GM21723 (cell line): ENCODE data around the gene TMEM154.

Experiments used
- ATAC-seq: cut with Tn5 transposase; IDR thresholded peaks from one replicate; pipeline ENCODE4 v1.9.1; 2021; ENCODE audit warnings: mild to moderate bottlenecking, moderate library complexity; ENCODE audit not compliant: unreplicated experiment

TMEM154 gene, protein sequence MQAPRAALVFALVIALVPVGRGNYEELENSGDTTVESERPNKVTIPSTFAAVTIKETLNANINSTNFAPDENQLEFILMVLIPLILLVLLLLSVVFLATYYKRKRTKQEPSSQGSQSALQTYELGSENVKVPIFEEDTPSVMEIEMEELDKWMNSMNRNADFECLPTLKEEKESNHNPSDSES

DNA sequence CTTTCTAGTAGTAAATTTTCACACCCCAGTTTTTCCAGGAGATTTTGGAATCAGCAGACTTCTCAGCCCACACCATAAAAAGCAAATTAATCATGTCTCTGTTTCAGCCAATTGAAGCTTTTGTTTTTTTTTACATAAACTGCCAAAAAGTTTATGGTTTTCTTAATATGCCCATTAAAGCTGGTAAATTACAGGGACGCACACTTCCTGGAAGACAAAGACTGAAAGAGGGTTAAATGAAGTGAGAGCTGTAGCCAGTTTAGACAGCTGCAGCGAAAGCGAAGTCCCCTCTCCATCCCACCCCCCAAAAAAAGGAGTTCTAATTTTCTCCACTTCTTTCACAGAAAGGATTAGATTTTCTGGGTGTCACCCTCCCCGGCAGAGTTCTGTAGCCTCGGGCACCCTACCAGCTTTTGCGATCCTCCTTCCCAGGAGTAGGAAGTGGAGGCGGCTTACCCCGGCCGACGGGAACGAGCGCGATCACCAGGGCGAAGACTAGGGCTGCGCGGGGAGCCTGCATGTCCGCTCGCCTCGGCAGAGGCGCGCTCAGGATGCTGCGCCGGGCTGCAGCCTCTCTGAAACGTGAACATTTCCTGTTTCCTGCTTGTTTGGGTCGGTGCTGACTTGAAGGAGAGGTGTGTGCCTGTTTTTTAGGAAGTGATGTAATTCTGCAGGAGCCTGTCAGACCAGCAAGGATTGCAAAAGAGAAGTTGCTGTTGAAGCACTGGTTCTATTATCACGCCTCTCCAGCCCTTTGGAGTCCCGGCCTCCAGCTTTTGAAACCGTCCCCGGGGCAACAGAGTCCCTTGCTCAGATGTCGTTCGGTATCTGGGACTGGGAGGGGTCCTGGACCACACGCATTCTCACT lies at the start of gene TMEM154:
Gene TMEM154, minus strand, starts transcription at position 584 of the 868 bp plus-strand sequence. Its CDS starts 64 bp downstream, at position 520.
- peak; percentile 62 for ATAC-seq

DNA sequence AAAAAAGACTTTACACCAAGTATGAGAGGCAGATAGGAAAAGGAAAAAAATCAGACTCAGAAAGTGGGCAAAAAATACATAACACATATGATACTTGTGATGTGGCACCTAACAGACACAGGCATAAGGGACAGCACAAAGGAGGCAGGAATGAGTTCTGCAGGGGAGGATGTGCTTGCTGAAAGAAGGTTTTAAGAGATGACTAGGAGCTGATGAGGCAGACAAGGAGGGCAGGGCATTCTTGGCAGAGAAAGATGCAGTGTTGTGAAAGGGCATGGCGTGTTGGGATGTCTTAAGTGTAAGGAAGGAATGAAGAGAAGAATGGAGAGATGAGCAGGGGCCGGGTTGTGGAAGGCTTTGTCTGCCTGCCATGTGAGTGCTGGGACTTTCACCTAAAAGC lies 49.7 kb upstream of the TMEM154 start:
- no peak for ATAC-seq

DNA sequence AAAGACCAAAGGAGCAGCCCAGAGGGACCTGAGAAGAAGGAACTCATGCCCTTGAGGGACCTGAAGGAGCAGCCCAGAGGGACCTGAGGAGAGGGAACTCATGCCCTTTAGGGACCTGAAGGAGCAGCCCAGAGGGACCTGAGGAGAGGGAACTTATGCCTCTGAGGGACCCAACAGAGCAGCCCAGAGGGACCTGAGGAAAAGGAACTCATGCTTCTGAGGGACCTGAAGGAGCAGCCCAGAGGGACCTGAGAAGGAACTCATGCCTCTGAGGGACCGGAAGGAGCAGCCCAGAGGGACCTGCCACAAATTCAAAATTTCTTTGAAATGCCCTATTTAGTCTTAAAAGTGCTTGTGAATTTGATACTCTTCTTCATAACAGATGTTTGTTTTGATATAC lies 48.5 kb upstream of the TMEM154 start:
- no peak for ATAC-seq

DNA sequence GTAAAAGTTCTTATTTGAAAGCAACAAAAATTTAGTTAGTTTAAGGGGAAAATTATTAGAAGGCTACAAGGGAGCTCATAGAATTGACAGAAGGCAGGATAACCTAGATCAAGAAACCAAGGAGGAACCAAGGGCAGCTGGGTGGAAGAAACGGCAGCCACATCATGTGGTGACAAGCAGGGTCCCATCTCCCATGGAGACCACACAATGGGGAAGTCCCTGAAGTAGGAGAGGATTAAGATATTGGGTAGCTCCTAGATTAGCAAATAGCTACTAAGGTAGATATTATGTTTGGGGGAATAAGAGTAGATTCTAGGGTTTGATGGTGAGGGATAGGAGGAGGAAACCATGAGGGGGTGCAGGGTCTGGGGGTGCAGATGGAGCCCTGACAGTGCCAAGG lies 48.0 kb upstream of the TMEM154 start:
- no peak for ATAC-seq

DNA sequence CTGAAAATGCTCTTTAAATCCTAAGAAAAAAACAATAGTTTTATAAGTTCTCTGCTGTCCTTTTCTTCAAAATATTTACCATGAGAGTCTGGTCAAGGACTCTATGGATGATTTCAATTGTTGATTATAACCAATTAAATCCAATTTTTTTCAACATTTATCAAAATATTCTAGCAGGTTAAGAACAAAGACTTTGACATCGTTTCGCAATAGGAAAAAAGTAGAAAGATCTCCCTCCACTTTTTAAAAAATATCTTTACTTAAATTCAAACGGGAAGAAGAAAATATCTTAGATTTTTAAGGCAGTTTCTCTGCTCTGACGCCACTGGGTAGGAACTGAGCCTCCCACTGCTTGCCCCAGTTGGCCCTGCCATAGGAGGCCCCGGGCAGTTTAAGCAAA lies 44.7 kb upstream of the TMEM154 start:
- no peak for ATAC-seq

DNA sequence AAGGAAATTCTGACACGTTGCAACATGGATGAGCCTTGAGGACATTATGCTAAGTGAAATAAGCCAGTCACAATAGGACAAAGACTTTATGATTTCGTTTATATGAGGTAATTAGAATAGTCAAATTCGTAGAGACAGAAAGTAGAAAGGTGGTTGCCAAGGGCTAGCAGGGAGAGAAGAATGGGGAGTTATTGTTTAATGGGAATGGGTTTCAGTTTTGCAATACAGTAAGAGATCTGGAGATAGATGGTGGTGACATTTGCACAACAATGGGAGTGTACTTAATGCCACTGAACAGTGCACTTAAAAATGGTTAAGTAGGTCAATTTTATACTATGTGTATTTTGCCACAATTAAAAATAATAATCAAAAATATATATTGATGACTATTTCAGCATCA lies 43.4 kb upstream of the TMEM154 start:
- ATAC-seq: no peak

DNA sequence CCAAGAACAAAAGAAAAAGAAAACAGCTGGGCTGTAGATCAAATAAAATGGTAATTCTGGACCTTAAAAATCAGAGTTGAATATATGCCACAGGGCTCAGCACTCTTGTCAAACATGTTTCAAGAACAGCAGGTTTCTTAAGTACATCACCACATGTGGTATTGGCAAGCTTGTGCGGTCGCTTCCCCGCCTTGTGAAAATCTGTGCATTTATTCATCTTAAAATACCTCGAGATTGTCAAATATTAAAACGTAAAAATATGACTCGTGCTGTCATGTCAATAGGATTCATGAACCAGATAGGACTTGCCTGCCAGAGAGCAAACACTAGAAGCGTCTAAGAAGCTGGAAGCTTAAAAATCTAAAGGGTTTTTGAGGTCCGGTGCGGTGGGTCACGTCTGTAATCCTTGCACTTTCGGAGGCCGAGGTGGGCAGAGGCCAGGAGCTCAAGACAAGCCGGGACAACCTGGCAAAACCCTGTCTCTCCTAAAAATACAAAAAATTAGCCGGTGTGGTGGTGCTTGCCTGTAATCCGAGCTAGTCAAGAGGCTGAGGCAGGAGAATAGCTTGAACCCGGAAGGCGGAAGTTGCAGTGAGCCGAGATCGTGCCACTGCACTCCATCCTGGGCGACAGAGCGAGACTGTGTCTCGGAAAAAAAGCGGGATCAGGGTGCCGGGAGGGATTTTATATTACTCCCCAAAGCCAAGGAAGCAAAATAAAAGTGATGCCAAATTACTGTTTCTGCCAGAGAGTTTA lies 40.2 kb upstream of the TMEM154 start:
- no peak for ATAC-seq

DNA sequence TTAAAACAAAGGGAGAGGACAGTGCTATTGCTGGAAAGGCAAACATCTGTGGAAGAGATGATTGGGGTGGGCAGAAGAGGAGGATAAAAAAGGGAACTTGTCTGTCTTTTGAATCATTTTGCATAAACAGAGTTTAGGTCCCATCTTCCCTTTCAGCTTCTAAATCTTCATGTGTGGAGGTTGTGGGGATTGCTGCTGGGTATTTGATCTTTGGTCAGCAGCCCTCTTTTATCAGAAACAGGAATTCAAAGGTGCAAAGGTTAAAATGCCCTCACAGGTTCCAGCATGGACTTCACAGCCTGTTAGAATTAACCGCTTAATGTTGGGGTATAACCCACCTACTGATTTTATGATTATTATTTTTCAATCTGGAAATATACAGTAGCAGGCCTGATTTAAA lies 39.5 kb upstream of the TMEM154 start:
- no peak for ATAC-seq

DNA sequence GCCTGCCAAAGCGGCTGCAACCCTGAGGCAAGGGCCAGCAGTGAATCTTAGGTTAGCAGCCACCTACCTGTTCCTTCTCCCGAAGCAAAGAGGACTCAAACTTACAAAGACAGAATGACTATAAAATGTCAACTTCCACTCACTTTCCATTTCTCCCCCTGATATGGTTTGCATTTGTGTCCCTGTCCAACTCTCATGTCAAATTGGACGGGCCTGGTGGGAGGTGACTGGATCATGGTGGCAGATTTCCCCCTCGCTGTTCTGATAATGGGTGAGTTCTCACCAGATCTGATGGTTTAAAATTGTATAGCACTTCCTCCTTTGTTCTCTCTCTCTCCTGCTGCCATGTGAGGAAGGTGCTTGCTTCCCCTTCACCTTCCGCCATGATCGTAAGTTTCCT lies 35.3 kb upstream of the TMEM154 start:
- no peak for ATAC-seq

DNA sequence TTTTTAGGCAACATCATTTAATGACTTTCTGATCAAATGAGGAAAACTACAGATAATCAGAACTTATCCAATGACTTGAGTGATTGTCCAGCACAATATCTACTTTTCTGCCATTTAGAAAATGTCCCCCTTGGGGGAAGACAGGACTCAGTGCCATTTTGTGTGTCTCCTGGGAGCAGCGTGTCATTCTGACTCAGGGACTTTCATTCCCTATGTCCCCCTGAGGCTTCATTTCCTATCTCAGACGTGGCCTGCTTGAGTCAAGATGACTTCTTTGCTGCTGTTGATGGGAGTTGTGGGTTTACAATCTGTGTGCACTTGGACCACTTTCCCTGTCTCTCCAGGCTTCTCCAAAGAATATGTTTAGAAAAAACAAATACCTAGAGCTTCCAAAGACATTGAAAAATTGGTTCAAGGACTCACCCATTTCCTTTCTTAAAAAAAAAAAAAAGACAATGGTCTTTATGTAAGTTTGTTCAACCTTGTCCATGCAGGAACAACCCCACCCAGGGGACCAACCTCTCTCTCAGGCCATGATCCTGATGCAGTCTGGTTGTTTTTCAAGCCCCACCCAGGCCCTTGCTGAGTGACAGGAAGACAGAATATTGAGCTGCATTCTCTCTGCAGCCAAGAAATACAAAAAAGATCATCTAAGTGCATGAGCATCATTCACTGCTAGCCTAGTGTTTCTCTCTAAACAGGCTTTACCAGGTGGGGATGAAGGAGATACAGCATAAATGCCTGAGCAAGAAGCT lies 34.3 kb upstream of the TMEM154 start:
- no peak for ATAC-seq

DNA sequence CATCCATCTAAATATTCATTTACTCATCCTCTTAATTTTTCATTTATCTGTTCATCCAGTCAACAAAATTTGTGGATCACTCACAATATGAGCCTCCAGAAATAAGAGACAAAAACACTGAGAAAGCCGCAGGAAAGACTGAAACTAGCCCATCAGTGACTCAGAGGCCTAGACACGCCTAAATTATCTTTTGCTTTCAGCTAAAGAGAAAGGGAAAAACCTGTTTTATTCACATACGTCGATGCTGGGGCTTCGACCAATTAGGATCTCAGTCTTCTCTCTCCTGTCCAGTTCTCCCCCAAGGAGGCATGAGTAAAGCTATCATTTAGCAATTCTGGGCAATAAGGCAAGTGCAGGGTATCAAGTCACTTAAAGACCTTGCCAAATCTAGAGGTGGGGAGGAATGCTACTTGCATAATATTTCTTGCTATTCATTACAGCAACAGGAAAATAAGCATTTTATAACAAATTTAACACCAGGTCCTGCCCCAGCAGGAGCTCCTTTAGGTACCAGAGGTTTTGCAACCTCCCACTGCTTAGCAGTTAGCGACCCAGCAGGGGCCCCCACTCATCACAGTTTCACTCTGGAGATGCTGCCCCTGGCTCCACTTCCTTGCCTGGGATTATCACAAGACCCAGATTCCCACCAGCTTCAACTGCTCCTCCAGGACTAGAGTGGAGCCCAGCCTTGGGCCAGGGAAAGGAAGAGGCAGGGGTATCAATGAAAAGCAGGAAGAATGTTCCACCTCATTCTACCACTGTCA lies 30.1 kb upstream of the TMEM154 start:
- no peak for ATAC-seq

DNA sequence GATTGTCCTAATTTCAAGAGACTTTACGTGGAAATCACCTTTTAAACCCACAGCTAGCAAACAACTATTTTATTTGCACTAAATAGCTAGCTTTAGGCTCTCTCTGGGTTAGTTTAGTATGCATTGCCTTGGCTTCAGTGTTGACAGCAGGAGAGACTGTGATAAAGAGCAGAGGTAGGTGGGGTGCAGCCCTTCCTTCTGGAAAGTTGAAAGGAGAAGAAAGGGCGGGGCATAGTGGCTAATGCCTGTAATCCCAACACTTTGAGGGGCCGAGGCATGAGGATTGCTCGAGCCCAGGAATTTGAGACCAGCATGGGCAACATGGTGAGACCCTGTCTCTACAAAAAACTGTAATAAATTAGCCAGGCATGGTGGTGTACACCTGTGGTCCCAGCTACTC lies 29.0 kb upstream of the TMEM154 start:
- no peak for ATAC-seq

DNA sequence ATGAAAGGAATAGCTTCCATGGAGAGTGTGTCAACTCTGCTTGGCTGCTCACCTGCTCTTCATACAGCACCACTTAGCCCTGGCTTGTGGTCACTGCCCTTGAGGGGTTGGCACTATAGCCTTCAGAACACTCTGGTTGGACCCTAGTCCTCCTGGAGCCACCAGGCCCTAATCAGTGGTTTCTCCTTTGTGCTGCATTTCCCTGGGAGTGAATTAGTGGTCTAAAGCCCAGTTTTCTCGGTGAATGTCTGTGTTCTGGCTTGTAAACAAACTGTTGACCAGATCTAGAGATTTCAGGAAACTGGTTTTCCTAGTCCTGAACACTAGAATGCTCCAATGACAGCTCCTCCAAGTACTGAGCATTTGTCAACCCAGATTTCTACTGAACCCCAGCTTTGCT lies 28.6 kb upstream of the TMEM154 start:
- ATAC-seq: no peak

DNA sequence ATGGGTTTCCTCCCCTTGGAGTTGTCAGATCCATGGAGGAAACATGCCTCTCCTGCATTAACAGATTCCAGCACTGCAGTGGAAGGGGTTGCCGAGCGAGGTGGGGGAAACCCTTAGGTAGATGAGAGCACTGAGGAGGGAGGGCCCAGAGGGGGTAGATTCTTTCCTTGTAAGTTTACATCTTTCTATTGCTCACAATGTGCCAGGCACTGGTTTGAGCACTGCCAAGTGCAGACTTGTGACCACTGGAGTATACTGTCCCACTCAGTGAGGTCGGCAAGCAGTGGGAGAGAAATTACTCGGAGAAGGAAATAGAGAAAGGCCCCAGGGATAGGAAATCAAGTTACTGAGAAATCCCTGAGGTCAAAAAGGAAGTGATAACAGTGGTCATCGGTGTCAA lies 27.8 kb upstream of the TMEM154 start:
- no peak for ATAC-seq

DNA sequence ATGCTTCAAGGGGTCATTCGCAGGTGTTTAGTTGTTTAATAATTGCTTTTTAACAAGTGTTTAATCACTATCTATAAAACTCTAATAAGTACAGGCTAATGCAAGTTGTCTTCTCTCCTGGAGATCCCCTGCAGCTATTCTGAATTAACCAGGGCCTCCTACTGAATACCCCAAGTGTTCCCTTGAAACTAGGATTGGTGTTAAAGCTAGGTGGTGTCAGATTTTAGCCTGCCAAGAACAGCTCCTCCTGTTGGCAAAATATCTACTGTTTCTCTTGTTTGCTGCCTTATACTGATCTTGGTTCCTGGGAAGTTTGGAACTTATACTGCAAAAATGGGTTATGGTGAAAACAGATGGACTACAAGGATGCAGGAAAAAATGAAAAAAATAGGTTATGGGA lies 26.1 kb upstream of the TMEM154 start:
- no peak for ATAC-seq

DNA sequence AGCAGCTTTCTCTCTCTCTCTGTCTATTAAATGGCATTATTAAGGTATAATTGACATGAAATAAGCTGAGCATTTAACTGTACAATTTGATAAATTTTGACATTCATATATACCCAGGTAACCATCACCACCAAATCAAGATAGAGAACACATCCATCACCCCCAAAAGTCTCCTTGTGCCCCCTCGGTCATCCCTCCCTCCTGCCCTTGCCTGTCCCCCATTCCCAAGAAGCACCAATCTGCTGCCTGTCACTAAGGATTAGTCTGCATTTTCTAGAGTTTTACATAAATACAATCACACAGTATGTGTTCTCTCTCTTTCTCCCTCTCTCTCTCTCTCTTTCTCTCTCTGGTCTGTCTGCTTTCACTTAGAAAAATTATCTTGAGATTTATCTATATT lies 25.0 kb upstream of the TMEM154 start:
- ATAC-seq: no peak

DNA sequence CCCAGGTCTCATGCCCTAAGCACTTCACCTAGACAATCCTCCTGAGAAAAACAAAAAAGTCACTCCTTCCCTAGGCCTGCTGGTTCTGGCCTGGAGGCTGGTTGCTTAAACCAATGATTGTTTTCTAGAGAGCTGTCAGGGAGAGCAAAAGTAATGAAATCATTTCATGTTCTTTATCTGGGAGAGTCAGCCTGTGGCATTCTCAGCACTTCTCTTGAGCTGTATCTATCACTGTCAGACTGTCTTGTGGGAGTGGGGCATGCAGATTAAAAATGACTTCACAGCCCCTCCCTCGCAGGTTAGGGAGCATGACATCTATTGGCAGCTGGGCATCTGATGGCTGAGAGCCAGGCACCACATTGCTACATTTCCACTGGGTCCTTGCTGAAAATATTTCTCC lies 20.4 kb upstream of the TMEM154 start:
- ATAC-seq: no peak

DNA sequence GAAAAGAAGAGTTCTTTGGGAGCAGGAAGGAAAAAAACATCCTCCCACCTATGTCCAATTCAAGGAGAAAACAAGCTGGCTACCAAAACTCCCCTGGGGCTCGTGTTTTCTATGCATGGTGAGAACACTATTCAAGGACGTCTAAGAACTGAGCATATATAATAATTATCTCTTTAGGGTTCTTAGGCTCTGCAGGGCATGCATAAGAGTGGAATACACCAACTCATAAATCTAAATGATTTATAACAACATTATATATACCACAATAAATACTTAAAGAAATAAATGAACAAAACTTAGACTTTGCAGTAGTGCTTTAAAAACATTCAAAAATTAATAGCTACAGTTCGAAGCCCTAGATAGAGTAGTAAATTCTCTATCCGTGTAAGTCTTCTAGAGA lies 19.5 kb upstream of the TMEM154 start:
- ATAC-seq: no peak

DNA sequence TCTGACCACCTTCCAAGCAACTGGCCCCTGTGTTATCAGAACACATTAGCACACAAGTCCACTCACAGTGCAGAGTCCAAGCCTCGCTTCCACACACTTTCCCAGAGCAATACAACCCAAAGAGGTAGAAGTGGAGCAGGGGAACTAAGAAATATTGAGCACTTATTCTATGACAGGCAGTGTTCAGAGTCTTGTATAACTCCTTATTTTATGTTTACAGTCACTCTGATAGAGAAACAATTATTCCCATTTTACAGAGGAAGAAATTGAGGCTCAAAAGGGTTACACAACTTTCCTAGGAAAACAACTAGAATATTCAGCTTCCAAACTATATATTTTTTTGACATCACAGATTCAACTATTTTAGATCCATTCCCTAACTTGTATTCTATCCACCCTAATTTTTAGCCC lies 18.3 kb upstream of the TMEM154 start:
- no peak for ATAC-seq

DNA sequence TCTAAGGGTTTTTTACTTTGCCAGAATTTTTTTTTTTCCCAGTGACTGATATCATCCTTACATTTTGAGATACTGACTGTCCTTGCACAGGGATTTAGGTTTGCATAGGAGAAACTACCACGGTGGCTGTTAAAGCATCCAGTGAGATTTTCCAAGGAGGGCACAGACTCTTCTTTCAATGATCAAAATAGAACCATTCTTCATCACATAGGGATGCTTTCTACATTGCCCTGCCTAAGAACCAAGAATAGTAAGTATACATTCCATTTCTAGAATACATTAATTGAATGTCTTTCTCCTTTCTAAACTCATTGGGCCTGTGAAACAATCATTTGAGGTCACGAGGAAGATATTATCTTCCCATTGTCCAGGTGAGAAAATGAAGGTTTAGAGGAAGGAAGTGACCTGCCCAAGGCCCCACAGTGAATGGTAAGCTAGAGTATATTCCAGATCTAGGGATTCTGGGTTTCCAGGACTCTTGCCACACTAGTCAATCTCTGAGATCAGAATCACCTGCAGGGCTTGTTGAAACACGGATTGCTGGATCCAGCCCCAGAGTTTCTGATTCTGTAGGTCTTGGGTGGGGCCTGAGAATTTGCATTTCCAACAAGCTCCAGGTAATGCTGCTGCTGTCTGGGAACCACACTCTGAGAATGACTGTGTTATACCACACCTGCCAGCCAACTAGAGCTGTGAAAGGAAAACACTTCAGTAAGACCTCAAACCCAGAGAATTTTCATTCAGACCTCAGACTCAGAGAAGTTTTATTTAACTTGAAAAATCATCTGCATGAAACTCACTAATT lies 17.7 kb upstream of the TMEM154 start:
- ATAC-seq: peak; percentile 36
